HepG2 (cell line): ENCODE measurements around the gene OSGIN1. TPM values are rescaled to one million over a fixed set of nuclear protein-coding genes. Genes with fewer than 3 reads are reported as not detected.

Experiments used
- BRCA1 ChIP-seq: sonication (generic); formaldehyde crosslinking; IDR thresholded peaks from 2 replicates; pipeline ENCODE4 v1.4.0; 2020; ENCODE audit warnings: missing genetic modification reagents
- FOXK2 ChIP-seq: fragments of 450-650 bp; IDR thresholded peaks from 2 replicates; pipeline ENCODE4 v1.6.1; 2016
- MTF2 ChIP-seq: sonication (generic); formaldehyde crosslinking; IDR thresholded peaks from 2 replicates; pipeline ENCODE4 v1.5.0; 2020; ENCODE audit warnings: missing genetic modification reagents, borderline replicate concordance
- SIN3B ChIP-seq: fragments of 150-350 bp; IDR thresholded peaks from 2 replicates; pipeline ENCODE4 v1.6.1; 2014; ENCODE audit warnings: low read length
- SNAPC4 ChIP-seq: sonication (generic); formaldehyde crosslinking; IDR thresholded peaks from 2 replicates; pipeline ENCODE4 v1.4.0; 2020; ENCODE audit warnings: mild to moderate bottlenecking, missing genetic modification reagents
- ZKSCAN8 ChIP-seq: IDR thresholded peaks from 2 replicates; pipeline ENCODE4 v1.6.1; 2016; ENCODE audit warnings: borderline replicate concordance, missing genetic modification reagents, missing compliant biosample characterization
- ZNF296 ChIP-seq: sonication (generic); formaldehyde crosslinking; conservative IDR thresholded peaks from 2 replicates; pipeline ENCODE4 v1.5.0; 2020; ENCODE audit warnings: mild to moderate bottlenecking, missing genetic modification reagents
- ZNF30 ChIP-seq: sonication (generic); formaldehyde crosslinking; IDR thresholded peaks from 2 replicates; pipeline ENCODE4 v1.5.0; 2020; ENCODE audit warnings: mild to moderate bottlenecking, missing genetic modification reagents
- ZNF33B ChIP-seq: sonication (generic); formaldehyde crosslinking; IDR thresholded peaks from 2 replicates; pipeline ENCODE4 v1.5.1; 2020; ENCODE audit warnings: mild to moderate bottlenecking, missing genetic modification reagents
- ZNF709 ChIP-seq: sonication (generic); formaldehyde crosslinking; IDR thresholded peaks from 2 replicates; pipeline ENCODE4 v1.5.0; 2020; ENCODE audit warnings: mild to moderate bottlenecking, missing genetic modification reagents
- polyA plus RNA-seq, 8 experiments: library from polyadenylated mRNA; depleted of rRNA in 3 of 8; stranded (reverse) in 7 of 8; unstranded in 1 of 8; fragments of >200 nt; fragmentation: Illumina TruSeq in 4 of 8; extraction: Trizol in 4 of 8; gene quantifications; 2 replicates each; pipeline versions ENCODE4 v1.2.1 to v1.2.3, GENCODE V29; 2011 to 2016; ENCODE audit warnings: low read depth in 4 of 8, missing spikeins in 1 of 8, mixed read lengths in 1 of 8; ENCODE audit not compliant: insufficient read depth in 1 of 8
- total RNA-seq, 5 experiments: library from RNA; depleted of rRNA; stranded (reverse); fragments of >200 nt; fragmentation: Illumina TruSeq; extraction: Trizol; gene quantifications; 2 replicates each; pipeline ENCODE4 v1.2.3, GENCODE V29; 2016; ENCODE audit warnings: low read depth in 1 of 5
- TF ChIP-seq, protein P1 (sequence below): sonication (generic); formaldehyde crosslinking; IDR thresholded peaks from 2 replicates; pipeline ENCODE4 v1.5.1; 2020; ENCODE audit warnings: mild to moderate bottlenecking, missing genetic modification reagents, borderline replicate concordance
- TF ChIP-seq, protein P2 (sequence below), 2 experiments: fragments of 450-650 bp in 1 of 2; sonication (generic) in 1 of 2; formaldehyde crosslinking; IDR thresholded peaks; 2 replicates each; pipeline versions ENCODE4 v1.5.0 to v1.8.0; 2020 to 2022; ENCODE audit warnings: mild to moderate bottlenecking in 1 of 2, missing genetic modification reagents in 1 of 2
- TF ChIP-seq, protein P3 (sequence below): IDR thresholded peaks from 2 replicates; pipeline ENCODE4 v1.4.0; 2020; ENCODE audit warnings: mild to moderate bottlenecking, missing genetic modification reagents

The OSGIN1 gene
- total and polyA plus RNA-seq, 2 of the 13 experiments (the other 11 are each of a cell fraction or from before 2014, with no cell fraction given) = 20.5 to 27.1 TPM

DNA sequence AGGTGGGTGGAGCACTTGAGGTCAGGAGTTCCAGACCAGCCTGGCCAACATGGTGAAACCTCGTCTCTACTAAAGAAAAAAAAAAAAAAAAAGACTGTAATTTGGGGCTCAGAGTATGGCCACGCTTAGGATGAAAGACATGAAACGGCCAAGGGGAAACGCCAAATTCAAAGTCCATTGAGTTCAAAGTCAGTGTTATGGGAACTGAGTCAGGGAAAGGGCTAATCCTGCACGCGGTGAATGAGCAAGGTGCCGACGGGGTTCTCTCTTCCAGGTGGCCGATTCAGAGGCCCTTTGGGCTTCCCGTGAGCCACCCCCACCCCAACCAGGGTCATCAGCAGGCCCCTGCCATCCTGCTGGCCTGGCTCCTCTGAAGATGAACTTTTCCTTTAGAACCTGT lies 7.5 kb upstream of the OSGIN1 start (continued):
- TF ChIP-seq, protein P1, sequence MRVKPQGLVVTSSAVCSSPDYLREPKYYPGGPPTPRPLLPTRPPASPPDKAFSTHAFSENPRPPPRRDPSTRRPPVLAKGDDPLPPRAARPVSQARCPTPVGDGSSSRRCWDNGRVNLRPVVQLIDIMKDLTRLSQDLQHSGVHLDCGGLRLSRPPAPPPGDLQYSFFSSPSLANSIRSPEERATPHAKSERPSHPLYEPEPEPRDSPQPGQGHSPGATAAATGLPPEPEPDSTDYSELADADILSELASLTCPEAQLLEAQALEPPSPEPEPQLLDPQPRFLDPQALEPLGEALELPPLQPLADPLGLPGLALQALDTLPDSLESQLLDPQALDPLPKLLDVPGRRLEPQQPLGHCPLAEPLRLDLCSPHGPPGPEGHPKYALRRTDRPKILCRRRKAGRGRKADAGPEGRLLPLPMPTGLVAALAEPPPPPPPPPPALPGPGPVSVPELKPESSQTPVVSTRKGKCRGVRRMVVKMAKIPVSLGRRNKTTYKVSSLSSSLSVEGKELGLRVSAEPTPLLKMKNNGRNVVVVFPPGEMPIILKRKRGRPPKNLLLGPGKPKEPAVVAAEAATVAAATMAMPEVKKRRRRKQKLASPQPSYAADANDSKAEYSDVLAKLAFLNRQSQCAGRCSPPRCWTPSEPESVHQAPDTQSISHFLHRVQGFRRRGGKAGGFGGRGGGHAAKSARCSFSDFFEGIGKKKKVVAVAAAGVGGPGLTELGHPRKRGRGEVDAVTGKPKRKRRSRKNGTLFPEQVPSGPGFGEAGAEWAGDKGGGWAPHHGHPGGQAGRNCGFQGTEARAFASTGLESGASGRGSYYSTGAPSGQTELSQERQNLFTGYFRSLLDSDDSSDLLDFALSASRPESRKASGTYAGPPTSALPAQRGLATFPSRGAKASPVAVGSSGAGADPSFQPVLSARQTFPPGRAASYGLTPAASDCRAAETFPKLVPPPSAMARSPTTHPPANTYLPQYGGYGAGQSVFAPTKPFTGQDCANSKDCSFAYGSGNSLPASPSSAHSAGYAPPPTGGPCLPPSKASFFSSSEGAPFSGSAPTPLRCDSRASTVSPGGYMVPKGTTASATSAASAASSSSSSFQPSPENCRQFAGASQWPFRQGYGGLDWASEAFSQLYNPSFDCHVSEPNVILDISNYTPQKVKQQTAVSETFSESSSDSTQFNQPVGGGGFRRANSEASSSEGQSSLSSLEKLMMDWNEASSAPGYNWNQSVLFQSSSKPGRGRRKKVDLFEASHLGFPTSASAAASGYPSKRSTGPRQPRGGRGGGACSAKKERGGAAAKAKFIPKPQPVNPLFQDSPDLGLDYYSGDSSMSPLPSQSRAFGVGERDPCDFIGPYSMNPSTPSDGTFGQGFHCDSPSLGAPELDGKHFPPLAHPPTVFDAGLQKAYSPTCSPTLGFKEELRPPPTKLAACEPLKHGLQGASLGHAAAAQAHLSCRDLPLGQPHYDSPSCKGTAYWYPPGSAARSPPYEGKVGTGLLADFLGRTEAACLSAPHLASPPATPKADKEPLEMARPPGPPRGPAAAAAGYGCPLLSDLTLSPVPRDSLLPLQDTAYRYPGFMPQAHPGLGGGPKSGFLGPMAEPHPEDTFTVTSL (CRISPR knock-in tag) = 0 out of 2 replicates have a peak, but pooled peaks have one; percentile 31
- no peak for TF ChIP-seq BRCA1 (CRISPR knock-in tag)
- TF ChIP-seq, protein P2, sequence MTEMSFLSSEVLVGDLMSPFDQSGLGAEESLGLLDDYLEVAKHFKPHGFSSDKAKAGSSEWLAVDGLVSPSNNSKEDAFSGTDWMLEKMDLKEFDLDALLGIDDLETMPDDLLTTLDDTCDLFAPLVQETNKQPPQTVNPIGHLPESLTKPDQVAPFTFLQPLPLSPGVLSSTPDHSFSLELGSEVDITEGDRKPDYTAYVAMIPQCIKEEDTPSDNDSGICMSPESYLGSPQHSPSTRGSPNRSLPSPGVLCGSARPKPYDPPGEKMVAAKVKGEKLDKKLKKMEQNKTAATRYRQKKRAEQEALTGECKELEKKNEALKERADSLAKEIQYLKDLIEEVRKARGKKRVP (CRISPR knock-in tag; IDR thresholded peaks at IDR 0.05) = no peak
- TF ChIP-seq ZNF33B (CRISPR knock-in tag) = no peak
- no peak for TF ChIP-seq ZNF296 (CRISPR knock-in tag)
- TF ChIP-seq SNAPC4 = no peak
- no peak for TF ChIP-seq ZNF709 (CRISPR knock-in tag)
- TF ChIP-seq SIN3B = no peak
- TF ChIP-seq MTF2 (CRISPR knock-in tag) = no peak
- TF ChIP-seq FOXK2 = no peak
- TF ChIP-seq, protein P3, sequence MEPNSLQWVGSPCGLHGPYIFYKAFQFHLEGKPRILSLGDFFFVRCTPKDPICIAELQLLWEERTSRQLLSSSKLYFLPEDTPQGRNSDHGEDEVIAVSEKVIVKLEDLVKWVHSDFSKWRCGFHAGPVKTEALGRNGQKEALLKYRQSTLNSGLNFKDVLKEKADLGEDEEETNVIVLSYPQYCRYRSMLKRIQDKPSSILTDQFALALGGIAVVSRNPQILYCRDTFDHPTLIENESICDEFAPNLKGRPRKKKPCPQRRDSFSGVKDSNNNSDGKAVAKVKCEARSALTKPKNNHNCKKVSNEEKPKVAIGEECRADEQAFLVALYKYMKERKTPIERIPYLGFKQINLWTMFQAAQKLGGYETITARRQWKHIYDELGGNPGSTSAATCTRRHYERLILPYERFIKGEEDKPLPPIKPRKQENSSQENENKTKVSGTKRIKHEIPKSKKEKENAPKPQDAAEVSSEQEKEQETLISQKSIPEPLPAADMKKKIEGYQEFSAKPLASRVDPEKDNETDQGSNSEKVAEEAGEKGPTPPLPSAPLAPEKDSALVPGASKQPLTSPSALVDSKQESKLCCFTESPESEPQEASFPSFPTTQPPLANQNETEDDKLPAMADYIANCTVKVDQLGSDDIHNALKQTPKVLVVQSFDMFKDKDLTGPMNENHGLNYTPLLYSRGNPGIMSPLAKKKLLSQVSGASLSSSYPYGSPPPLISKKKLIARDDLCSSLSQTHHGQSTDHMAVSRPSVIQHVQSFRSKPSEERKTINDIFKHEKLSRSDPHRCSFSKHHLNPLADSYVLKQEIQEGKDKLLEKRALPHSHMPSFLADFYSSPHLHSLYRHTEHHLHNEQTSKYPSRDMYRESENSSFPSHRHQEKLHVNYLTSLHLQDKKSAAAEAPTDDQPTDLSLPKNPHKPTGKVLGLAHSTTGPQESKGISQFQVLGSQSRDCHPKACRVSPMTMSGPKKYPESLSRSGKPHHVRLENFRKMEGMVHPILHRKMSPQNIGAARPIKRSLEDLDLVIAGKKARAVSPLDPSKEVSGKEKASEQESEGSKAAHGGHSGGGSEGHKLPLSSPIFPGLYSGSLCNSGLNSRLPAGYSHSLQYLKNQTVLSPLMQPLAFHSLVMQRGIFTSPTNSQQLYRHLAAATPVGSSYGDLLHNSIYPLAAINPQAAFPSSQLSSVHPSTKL (CRISPR knock-in tag) = peak; percentile 39; the same call in 1 of the 2 replicates
- TF ChIP-seq ZKSCAN8 (CRISPR knock-in tag) = no peak
- no peak for TF ChIP-seq ZNF30 (CRISPR knock-in tag)
